HG03045 (cell line): ENCODE results near the gene MS4A8.
"Not testable (repeated sequence)": the region's sequence is repeated elsewhere in the genome, so short reads cannot be mapped to it uniquely, and the experiment has no call there.

ENCODE experiments used
- ATAC-seq: cut with Tn5 transposase; IDR thresholded peaks from one replicate; pipeline ENCODE4 v1.9.1; 2021; ENCODE audit warnings: mild to moderate bottlenecking, moderate library complexity; ENCODE audit not compliant: unreplicated experiment

Gene MS4A8, protein sequence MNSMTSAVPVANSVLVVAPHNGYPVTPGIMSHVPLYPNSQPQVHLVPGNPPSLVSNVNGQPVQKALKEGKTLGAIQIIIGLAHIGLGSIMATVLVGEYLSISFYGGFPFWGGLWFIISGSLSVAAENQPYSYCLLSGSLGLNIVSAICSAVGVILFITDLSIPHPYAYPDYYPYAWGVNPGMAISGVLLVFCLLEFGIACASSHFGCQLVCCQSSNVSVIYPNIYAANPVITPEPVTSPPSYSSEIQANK

DNA sequence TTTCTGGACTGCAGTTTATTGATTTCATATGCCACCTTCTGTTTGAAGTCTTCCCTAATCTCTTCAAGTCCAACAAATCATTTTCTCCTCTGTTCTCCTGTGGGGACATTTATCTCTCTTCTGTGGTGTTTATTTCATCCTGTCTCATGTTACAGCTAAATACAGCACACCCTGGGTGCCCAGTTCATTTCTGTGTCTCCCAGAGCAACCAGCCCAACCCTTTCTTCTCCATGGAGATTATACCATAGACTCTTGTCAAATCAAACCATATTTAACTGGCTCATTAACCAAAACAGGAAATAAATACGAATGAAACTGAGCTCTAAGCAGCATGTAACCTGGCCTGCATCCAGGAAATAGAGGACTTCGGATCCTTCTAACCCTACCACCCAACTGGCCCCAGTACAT lies at the start of gene MS4A8:
Gene MS4A8, plus strand, starts transcription at position 329 of the 408 bp plus-strand sequence. CDS start 1,249 bp downstream, outside the sequence.
- ATAC-seq, result no peak

DNA sequence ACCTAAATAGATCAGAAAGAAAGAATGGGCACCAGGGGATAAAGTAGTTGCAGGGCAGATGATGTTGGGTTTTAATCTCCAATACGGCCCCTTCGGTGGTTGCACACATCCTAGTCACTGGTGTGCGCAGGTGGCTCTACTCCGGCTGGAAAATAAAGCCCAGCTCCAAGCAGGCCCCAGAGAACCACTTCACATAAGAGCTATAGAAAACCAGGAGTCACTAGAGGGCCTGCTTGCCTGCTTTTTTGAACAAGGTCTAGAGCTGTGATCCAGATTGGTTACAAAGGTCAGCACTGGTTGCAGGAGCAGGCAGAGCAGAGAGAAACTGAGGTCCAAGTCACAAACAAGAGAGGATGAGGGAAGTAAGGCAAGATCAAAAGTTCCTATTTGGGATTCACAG lies 41.5 kb upstream of the MS4A8 start:
- no peak for ATAC-seq

DNA sequence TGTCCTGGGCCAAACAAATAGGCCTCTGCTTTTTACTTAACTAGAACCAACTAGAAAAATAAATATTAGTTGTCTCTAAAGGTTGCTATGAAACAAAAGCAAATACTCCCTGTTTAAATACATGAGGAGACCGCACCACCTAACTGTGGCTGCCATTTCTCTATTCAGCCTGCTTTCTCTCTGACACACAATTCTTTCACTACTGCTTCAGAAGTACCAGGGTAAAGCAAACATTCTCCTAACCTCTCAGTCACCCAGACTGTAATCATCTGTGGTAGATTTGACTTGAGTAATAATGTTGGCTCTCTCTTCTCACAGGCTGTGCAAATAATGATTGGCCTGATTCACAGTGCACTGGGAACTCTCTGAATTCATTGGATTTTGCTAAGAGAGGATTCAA lies 41.0 kb upstream of the MS4A8 start:
- ATAC-seq, result no peak

DNA sequence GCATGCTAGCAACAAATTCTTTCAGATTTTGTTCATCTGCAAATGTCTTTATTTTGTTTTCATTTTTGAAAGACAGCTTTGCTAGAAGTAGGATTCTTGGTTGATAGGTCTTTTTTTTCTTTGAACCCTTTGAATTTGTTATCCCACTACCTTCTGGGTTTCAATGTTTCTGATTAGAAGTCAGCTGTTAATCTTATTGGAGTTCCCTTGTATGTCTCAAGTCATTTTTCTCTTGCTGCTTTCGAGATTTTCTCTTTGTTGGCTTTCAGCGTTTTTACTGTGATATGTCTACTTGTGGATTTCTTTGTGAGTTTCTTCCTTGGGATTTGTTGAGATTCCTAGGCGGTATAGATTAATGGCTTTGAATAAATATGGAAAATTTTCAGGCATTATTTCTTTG lies 27.2 kb upstream of the MS4A8 start:
- ATAC-seq, result no peak

DNA sequence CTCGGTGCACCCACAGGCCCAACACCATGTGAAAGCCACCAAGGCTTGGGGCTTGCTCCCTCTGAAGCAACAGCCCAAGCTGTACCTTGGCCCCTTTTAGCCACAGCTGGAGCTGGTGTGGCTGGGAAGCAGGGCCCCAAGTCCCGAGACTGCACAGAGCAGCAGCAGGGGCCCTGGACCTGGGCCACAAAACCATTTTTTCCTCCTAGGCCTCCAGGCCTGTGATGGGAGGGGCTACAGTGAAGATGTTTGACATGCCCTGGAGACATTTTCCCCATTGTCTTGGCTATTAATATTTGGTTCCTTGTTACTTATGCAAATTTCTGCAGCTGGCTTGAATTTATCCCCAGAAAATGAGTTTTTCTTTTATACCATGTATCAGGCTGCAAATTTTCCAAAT lies 21.2 kb upstream of the MS4A8 start:
- ATAC-seq, result not testable (repeated sequence)

DNA sequence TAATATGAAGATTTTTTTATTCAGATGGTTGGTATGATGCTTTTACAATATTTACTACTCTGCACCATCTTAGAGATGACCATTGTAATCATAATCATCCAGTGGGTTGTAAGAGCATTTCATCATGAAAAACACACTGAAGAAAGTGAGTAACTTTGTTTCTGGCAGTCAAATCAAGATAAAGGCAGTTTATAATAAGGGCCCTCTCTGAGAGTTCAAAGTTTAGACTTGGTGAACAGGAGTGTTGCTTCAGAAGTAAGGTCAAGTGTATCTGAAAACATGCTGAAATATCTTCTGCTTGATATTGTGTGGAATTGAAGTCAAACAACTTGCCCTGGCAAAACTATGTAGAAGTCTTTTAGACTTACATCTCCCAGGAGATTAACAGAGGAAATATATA lies 19.5 kb upstream of the MS4A8 start:
- ATAC-seq, result no peak

DNA sequence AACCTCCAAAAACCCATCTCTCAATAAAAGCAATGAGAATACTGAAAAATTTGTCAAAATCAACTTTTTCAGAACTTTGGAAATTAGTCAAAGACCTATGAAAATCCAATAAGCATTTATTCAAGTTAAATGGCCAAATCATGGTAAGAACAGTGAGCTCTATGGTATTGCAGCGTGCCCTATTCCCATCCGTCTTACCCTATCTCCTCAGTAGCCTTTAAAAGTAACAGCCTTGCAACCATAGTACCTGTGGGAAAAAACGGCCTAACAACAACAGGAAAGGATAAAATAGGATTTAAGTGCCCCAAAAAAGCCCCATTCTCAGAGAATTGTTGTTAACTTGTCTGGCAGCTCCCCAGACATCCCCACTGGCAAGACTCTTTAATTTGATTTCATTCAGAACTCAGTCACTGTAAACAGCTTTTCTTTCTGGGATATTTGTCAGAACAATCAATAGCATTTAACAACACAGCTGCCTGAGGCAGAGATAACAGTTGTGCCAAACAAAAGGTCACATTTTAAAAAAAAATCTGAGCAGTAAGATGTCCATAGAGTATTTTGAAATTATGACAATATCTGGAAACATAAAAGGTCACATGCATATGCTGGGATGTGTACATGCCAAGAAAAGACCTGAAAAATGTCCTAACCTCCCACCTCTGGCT lies 18.8 kb upstream of the MS4A8 start:
- ATAC-seq, result no peak

DNA sequence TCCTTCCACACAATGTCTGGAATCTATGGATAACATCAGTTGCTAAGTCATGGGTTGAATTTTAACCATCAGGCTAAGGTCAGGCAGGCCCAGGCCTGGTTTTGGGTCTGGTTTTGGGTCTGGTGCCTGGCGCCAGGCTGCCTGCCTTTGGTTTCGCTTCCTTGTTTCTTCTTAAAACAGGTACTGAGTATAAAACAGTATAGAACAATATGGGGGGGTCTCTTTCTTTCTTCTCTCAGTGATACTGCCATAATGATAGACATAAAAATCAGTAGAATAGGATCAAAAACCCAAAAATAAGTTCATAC lies 14.9 kb upstream of the MS4A8 start:
- not testable (repeated sequence) for ATAC-seq

DNA sequence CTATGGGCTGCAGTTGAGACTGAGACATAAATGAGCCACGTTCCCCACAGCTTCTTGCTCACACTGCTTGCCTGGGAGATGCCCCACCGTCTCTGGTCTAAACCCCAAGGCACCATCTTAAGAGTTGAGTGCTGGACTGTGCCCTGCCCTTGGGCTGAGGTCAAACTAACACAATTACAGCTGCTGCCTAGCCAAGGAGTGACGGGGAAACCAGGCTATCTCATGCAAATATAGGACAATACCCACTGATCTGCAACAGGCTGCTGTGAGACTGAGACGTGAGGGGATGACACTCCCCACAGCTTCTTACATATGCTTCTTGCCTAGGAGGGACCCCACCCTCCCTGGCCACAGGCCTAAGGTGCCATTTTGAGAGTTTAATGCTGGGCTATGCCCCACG lies 7.8 kb upstream of the MS4A8 start:
- ATAC-seq, result no peak

DNA sequence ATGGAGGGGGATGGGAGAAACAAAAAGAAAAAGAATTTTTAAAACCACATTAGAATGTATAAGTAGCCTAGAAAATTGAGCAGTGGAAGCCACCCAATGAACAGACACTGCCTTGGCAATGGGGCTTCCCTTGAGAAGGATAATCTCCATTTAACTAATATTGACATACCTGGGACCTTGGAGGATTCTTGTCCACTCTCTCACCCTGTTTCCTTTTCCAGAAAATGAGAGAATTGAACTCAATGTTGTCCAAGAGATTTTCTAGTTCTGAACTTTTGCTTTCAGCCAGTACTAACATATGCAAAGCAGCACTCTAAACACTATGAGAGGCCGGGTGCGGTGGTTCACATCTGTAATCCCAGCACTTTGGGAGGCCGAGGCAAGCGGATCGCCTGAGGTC lies 524 bp downstream of the MS4A8 start:
- no peak for ATAC-seq

DNA sequence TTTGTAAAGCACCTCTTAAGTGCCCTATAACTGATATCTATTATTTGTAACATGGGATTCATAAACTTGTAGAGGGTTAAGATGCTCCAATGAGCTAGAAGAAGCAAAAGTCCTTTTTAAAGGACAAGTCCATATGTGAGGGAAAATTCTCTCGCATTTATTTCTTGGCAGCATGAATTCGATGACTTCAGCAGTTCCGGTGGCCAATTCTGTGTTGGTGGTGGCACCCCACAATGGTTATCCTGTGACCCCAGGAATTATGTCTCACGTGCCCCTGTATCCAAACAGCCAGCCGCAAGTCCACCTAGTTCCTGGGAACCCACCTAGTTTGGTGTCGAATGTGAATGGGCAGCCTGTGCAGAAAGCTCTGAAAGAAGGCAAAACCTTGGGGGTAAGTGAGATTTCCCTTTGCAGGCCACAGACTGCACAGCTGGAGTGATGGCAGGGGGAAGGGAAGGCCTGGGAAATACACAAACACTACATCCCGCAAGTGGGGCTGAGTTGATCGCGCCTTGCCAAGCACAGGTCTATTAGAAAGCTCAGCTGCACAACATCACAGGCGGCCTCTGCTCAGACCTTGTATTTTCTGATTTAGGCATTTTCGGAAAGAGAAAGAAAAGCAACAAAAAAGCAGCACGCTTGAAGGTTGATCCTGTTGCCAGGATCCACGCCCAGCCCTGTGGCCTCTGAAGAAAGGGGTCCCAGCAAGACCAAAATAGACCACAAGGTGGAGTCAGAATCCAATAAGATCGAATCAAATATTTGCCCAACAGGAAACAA lies 1.5 kb downstream of the MS4A8 start:
- no peak for ATAC-seq

DNA sequence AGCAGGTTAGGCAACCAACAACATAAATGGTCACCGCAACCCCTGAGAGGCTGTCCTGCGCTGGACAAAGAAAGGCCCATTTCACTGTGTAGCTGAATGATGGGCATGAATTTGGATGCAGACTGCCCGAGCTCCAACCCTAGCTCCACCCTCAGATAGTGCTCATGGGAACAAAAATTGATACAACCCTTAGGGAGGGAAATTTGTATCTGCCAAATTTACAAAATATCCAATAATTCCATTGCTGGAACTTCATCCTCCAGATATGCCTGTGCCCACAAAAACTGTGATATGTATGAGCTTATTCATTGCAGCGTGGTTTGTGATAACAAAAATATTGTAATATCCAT lies 2.0 kb downstream of the MS4A8 start:
- ATAC-seq, result no peak

DNA sequence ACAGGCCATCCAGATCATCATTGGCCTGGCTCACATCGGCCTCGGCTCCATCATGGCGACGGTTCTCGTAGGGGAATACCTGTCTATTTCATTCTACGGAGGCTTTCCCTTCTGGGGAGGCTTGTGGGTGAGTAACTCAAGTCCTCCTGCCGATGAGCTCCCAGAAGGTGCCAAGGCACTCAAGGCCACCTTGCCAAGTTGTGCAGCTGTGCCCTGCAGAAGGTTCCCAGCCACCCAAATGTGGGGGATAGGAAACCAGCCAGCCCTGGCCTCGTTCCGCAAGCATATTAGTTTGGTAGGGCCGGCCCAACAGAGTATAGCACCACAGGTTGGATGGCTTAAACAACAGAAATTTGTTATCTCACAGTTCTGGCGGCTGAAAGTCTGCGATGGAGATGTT lies 4.0 kb downstream of the MS4A8 start:
- no peak for ATAC-seq

DNA sequence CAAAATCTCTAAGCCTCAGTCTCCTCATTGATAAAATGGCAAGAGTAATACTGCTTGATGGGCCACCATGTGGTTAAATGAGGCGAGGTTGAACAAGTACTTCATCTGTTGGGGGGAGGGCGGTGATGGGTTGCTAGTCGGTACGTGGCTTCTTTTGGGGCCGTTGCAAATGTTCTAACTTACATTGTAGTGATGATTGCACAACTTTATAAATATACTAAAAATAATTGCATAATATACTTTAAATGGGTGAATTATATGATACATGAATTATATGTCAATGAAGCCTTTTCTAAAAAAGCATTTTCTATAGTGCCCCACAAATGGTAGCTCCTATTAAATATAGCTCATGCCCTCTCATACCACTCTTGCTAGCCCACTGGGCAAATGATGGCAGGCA lies 6.5 kb downstream of the MS4A8 start:
- no peak for ATAC-seq

DNA sequence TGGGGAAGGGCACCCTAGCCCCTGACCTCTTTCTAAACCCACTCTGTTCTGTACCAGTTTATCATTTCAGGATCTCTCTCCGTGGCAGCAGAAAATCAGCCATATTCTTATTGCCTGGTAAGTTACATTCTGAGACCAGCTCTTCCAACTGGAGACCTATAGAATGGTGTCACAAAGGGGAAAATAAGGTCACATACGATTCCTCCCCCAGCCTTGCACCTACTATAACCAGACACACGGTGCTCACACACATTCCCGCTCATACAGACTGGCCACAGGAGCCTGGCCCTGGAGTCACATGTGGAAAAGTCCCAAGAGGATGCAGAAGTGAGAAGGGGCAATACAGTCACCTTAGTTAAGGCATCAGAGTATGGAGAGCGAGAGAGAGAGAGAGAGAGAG lies 7.5 kb downstream of the MS4A8 start:
- ATAC-seq, result no peak

DNA sequence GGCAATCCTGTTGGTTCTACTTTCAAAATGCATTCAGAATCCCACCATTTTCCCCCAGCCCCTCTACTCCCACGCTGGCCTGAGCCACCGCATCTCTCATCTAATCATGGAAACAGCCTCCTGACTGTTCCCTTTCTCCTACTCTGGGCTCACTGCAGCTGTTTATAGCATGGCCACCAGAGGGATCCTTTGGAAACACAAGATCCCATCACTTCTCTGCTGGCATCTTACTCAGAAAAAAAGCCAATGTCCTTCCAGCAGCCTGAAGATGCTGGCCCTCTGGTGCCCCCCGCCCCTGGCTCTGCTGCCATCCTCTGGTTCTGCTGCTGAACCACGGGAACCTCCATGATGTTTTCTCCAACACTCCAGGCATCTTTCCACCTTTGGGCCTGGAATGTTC lies 11.1 kb downstream of the MS4A8 start:
- no peak for ATAC-seq

DNA sequence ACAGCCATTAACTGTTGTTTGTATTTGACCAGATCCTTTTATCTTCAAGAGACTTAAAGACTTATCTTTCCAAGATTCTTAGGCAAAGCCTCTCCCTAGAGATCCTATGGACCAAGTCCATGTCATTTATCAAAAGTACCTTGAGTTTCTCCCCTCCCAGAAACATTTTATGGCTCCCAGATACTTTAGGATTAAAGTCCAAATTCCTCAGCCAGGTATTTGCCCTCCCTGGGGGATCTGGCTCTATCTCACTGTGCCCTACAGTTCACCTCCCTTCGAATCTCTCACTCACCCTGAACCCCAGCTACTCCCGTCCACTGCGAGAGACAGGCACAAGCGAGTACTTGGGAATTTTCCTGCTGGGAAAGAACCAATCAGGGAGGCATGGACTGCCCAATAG lies 11.9 kb downstream of the MS4A8 start:
- ATAC-seq, result no peak

DNA sequence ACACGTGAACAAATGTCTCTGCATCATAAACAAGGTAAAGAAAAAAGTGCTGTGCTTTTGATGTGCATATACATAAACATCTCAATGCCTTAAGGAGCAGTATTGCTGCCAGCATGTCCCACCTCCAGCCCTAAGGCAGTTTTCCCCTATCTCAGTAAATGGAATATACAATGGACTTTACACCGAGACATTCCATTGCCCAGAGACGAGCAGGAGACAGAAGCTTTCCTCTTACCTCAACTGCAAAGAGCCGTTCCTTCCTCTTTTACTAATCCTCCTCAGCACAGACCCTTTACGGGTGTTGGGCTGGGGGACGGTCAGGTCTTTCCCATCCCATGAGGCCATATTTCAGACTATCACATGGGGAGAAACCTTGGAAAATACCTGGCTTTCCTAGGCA lies 14.0 kb downstream of the MS4A8 start:
- ATAC-seq, result not testable (repeated sequence)

DNA sequence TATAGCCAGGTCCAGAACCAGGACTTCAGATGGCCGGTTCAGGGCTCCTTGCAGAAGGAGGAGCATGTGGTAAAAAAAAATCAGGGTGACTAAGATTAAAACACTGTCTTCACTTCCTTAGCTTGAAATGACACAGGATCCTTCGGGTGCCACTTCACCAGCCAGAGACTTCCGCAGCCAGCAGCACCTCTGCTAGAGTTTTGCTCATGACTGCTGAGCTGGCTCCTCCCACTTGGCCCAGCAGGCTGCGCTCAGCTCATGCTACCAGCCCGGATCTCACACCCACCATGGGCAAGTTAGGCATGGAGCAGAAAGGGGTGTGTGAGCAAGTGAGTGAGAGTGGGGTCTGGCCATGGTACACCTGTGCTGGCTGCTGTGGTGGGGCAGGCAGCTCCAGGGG lies 18.5 kb downstream of the MS4A8 start:
- no peak for ATAC-seq

DNA sequence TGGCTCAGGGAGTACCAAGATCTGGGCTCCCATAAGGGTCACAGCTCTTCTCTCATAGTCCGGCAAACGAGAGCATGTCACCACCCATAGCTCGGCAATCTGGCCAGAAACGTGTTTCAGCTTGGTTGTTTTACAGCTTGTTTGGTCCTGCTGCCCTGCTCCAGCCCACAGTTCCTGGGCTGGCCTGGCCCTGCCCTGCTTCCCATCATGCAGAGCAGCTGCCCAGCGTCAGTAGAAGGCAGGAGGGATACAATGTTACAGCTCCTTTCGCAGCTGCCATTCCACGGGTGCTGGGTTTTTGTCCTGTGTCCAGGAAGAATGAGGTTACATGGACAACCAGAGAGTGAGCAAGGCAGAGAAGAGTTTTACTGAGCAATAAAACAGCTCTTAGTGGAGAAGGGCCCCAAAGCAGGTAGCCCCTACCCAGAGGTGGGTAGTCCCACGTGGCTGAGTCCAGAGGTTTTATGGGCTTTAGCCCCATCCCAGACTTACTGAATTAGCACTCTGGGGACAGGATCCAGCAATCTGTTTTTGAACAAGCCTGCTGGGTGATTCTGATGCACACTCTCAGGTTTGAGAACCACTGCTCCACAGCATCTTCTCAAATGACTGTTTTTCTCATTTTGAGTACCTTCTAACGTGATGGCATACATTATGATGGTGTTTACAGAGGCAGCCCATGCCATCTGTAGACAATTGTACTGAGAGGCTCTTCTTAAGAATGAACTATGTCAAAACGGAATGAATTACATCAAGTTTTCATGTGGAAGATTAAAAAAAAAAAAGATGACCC lies 19.3 kb downstream of the MS4A8 start:
- ATAC-seq, result no peak

DNA sequence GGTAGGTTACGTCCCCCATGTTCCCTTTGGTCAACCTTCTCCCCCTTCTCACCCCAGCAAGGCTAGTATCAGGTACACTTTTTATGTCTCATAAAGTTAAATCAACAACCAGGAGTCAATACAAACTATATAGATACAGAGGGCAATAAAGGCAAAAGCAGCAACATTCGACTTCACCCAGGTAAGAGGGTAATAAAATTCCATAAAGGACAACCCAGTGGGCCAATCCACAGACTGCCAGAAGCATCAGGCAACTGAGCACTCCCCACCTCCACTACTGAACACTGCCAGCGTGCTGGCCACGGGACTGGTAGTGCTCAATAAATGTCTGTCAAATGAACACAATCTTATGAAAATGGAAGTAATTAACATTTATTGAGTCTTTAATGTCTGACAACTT lies 20.0 kb downstream of the MS4A8 start:
- no peak for ATAC-seq

DNA sequence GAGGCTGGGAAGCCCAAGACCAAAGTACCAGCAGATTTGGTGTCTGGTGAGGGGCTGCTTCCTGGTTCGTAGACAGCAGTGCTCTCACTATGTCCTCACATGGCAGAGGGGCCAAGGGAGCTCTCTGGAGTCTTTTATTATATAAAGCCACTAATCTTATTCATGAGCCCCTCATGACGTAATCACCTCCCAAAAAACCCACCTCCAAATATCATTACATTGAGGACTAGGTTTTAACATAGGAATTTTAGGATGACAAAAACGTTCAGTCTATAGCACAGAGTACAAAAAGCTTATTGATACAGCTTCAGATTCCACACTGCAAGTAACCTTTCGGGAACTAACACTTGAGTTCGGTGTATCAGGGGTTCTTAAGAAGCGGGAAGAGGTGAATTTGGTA lies 21.0 kb downstream of the MS4A8 start:
- no peak for ATAC-seq
